GM12801 (cell line): Measurements from ENCODE around the gene SNCA.

Experiments used
- CTCF ChIP-seq: IDR thresholded peaks from one replicate; pipeline ENCODE4 v1.5.1; 2011; ENCODE audit warnings: control low read depth; ENCODE audit not compliant: insufficient read length; ENCODE audit errors: extremely low read depth

The SNCA gene

GRCh38 chr4:89836031-89836745 is 773 bp downstream of the SNCA start:
- no peak for TF ChIP-seq CTCF

- TF ChIP-seq CTCF = no peak
Measured at GRCh38 chr4:89835413-89835812, 1.5 kb downstream of the SNCA start.

DNA sequence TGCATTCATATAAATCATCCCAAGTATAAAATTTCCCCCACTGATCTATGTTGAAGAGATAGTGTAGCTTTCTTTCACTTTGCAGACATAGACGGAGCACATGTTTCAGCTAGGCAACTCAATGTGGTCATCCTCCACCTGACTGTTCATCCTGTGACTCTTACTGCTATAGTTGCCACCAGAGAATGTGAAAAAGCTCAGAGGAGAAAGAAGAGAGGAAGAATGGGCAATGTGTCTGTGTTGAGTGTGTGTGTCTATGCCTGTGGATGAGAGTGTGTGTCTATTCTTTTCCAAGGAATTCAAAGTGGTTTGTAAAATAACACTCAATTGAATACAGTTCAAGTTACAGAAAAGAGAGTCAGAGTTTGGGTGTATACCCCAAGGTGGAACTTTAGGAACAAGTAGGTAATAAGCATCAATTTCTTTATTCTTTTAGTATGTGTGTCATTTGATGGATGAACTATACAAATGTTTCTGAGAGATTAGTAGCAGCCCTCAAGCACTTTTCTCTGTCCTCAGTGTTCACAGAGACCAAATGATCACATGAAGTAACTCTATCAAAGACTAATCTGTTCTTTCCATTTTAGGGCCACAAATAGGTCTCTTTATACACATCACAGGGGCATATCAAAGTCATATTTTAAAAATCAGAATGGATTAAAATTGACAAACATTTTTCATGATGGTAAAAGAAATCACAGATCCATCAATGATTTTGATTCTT is 2.3 kb downstream of the SNCA start:
- TF ChIP-seq CTCF = no peak

GRCh38 chr4:89829470-89830138 is 7.4 kb downstream of the SNCA start:
- no peak for TF ChIP-seq CTCF

DNA sequence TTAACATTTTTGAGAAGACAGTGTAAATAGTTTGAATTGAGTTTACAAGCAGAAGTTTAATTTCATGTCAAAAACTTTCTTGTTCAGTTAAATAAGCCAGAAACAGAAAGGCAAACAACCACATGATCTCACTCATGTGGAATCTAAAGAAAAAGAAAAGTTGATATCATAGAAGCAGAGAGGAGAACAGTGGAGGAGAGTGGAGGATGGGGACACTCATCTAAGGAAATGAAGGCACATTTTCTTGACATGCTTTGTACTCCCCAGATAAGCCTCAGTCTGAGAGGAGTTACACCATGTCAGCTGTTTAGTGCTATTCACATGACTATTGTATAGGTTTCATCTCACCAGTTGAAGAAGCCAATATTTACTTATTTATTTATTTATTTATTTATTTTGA is 13.5 kb downstream of the SNCA start:
- TF ChIP-seq CTCF = no peak

DNA sequence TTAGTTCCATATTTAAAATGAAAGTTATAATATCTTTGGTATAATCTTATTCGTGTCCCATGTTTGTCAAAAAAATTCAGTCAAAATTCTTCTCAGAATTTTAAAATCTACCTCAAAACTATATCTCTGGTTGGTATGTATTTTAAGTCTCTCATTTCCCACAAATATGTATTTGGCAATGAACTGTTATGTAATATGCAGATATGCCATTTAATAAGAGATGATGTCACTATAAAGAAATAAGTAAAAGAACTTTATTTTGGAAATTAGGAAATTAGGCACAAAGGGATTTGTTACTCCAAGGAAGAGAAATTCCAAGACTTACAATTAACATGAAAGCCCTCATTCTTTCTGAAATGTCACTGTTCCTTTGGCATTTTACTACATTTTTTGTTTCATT is 15.3 kb downstream of the SNCA start:
- TF ChIP-seq CTCF = no peak

- TF ChIP-seq CTCF = no peak
Measured at GRCh38 chr4:89820010-89820409, 17.0 kb downstream of the SNCA start.
